Activated T-cell treated with anti-CD3 and anti-CD28 coated beads for 4 hours (primary cell): Measurements from ENCODE around the gene LGALS7.
"Not testable (repeated sequence)": the region's sequence is repeated elsewhere in the genome, so short reads cannot be mapped to it uniquely, and the experiment has no call there.

Source experiments
- DNase-seq: peaks from one replicate; pipeline ENCODE4 v3.0.0-alpha.2; 2020

LGALS7 gene

GRCh38 chr19:38799104-38799503 is 25.8 kb upstream of the LGALS7 start:
- no peak for DNase-seq

- not testable (repeated sequence) for DNase-seq
Observed at GRCh38 chr19:38797781-38798180, 24.5 kb upstream of the LGALS7 start.

GRCh38 chr19:38796154-38796553 is 22.8 kb upstream of the LGALS7 start:
- DNase-seq: no peak

- no peak for DNase-seq
Observed at GRCh38 chr19:38795549-38795948, 22.2 kb upstream of the LGALS7 start.

GRCh38 chr19:38793671-38794070 is 20.4 kb upstream of the LGALS7 start:
- no peak for DNase-seq

- DNase-seq: no peak
Observed at GRCh38 chr19:38793177-38793576, 19.9 kb upstream of the LGALS7 start.

GRCh38 chr19:38792250-38793111 is 19.2 kb upstream of the LGALS7 start:
- DNase-seq: no peak

GRCh38 chr19:38791451-38792064 is 18.2 kb upstream of the LGALS7 start:
- DNase-seq: not testable (repeated sequence)

- DNase-seq: not testable (repeated sequence)
Observed at GRCh38 chr19:38790507-38791403, 17.4 kb upstream of the LGALS7 start.

- no peak for DNase-seq
Observed at GRCh38 chr19:38788478-38789243, 15.3 kb upstream of the LGALS7 start, which contains the start of gene LGALS7B. Gene LGALS7B (plus strand): TSS chr19:38789200. CDS start chr19:38789227, 27 bp downstream.

- DNase-seq: no peak
Observed at GRCh38 chr19:38786572-38787265, 13.4 kb upstream of the LGALS7 start.

- not testable (repeated sequence) for DNase-seq
Observed at GRCh38 chr19:38786061-38786460, 12.7 kb upstream of the LGALS7 start.

- DNase-seq: no peak
Observed at GRCh38 chr19:38785187-38785699, 11.9 kb upstream of the LGALS7 start.

GRCh38 chr19:38784224-38784623 is 10.9 kb upstream of the LGALS7 start:
- DNase-seq: no peak

GRCh38 chr19:38782212-38782611 is 8.9 kb upstream of the LGALS7 start:
- not testable (repeated sequence) for DNase-seq

- no peak for DNase-seq
Observed at GRCh38 chr19:38781058-38781457, 7.7 kb upstream of the LGALS7 start.

GRCh38 chr19:38780443-38780842 is 7.1 kb upstream of the LGALS7 start:
- no peak for DNase-seq

- no peak for DNase-seq
Observed at GRCh38 chr19:38778733-38779132, 5.4 kb upstream of the LGALS7 start.

GRCh38 chr19:38774181-38774950 is 1.0 kb upstream of the LGALS7 start:
- DNase-seq: no peak

- not testable (repeated sequence) for DNase-seq
Observed at GRCh38 chr19:38771569-38771968, 1.7 kb downstream of the LGALS7 start.

- DNase-seq: not testable (repeated sequence)
Observed at GRCh38 chr19:38770949-38771275, 2.4 kb downstream of the LGALS7 start.
